Panc1 (cell line): ENCODE data around the gene HACD4. TPM values are rescaled to one million over a fixed set of nuclear protein-coding genes. Genes with fewer than 3 reads are reported as not detected.

Experiments
- ATAC-seq: fragments of 200-7000 bp; cut with Tn5 transposase; 2 replicates; pipeline ENCODE4 v1.9.1; 2020; ENCODE audit warnings: mild to moderate bottlenecking, moderate library complexity
- BruUV-seq: library from RNA; stranded (reverse); fragments of 400-500 nt; replicated peaks from 2 replicates; lab custom pipeline; 2021; lab: Mats Ljungman, UMichigan
- CTCF ChIA-PET: fragments of 300-600 bp; sonication (Branson Sonifier 250); formaldehyde crosslinking; loops from one replicate; lab custom pipeline; 2022; ENCODE audit warnings: antibody characterized with exemption; lab: Charles Lee
- POLR2A ChIA-PET: fragments of 300-600 bp; sonication (Branson Sonifier 250); formaldehyde crosslinking; loops from one replicate; lab custom pipeline; 2022; ENCODE audit warnings: antibody characterized with exemption; lab: Charles Lee
- DNase-seq: peaks from one replicate; pipeline ENCODE4 v3.0.0-alpha.2; 2010; ENCODE audit warnings: low read depth, low spot score
- H3K27ac ChIP-seq: 2 replicates; pipeline ENCODE4 v1.5.1; 2011; ENCODE audit warnings: mild to moderate bottlenecking, low read length, inconsistent platforms
- H3K27me3 ChIP-seq: fragments of 200-500 bp; sonication (Bioruptor generic); 2 replicates; pipeline ENCODE4 v1.6.0; 2014; ENCODE audit warnings: low read length, inconsistent platforms; ENCODE audit not compliant: control insufficient read depth, insufficient read depth
- H3K36me3 ChIP-seq: fragments of 200-500 bp; sonication (Bioruptor generic); 2 replicates; pipeline ENCODE4 v1.5.1; 2014; ENCODE audit warnings: inconsistent platforms, mild to moderate bottlenecking, low read length, moderate library complexity; ENCODE audit not compliant: control insufficient read depth, insufficient read depth
- H3K4me1 ChIP-seq: 2 replicates; pipeline ENCODE4 v1.5.1; 2011; ENCODE audit warnings: inconsistent platforms, mild to moderate bottlenecking, low read length, moderate library complexity; ENCODE audit not compliant: control insufficient read depth, insufficient read depth
- H3K4me3 ChIP-seq, 2 experiments: 2 replicates each; pipeline ENCODE4 v1.5.1; 2011 to 2012; ENCODE audit warnings: low read depth in 2 of 2, low read length in 2 of 2, mild to moderate bottlenecking in 2 of 2, inconsistent platforms in 1 of 2, moderate library complexity in 1 of 2
- H3K9me3 ChIP-seq: fragments of 200-500 bp; sonication (Bioruptor generic); 2 replicates; pipeline ENCODE4 v1.5.1; 2014; ENCODE audit warnings: low read depth, mild to moderate bottlenecking, inconsistent platforms, low read length, moderate library complexity; ENCODE audit not compliant: control insufficient read depth, insufficient read depth
- CTCF ChIP-seq: fragments of 450-650 bp; IDR thresholded peaks from 2 replicates; pipeline ENCODE4 v1.5.1; 2017; ENCODE audit warnings: mild to moderate bottlenecking
- POLR2AphosphoS5 ChIP-seq: IDR thresholded peaks from 2 replicates; pipeline ENCODE4 v1.6.1; 2012; ENCODE audit warnings: mild to moderate bottlenecking, low read depth, low read length, moderate library complexity
- REST ChIP-seq, 2 experiments: IDR thresholded peaks; 2 replicates each; pipeline ENCODE4 v1.6.1; 2011 to 2012; ENCODE audit warnings: low read depth in 2 of 2, control low read depth in 1 of 2, low read length in 1 of 2, mild to moderate bottlenecking in 1 of 2, moderate library complexity in 1 of 2; ENCODE audit not compliant: insufficient read depth in 1 of 2
- SIN3A ChIP-seq: IDR thresholded peaks from 2 replicates; pipeline ENCODE4 v1.6.1; 2012; ENCODE audit warnings: low read depth, mild to moderate bottlenecking, low read length, moderate library complexity, borderline replicate concordance; ENCODE audit not compliant: insufficient read depth
- TCF7L2 ChIP-seq: IDR thresholded peaks from 2 replicates; pipeline ENCODE4 v1.6.1; 2011; ENCODE audit warnings: mild to moderate bottlenecking, low read depth, low read length, inconsistent platforms
- in situ Hi-C: cut with HindIII; loops from 2 replicates; pipeline ENCODE4 v1.10.0; 2016; ENCODE audit warnings: low sequenced_read_pairs, low pct_unique_long_range_greater_than_20kb
- intact Hi-C: fragments of 100-400 bp; cut with micrococcal nuclease; formaldehyde crosslinking; loops from one replicate; pipeline ENCODE4 v1.10.0; 2022; ENCODE audit not compliant: unreplicated experiment
- total RNA-seq: library from RNA; stranded (reverse); gene quantifications from one replicate; pipeline ENCODE4 v1.2.1, GENCODE V29; 2021; ENCODE audit not compliant: unreplicated experiment

The HACD4 gene
- total RNA-seq, 1 experiment from 2014 or later = 0.13 TPM

DNA sequence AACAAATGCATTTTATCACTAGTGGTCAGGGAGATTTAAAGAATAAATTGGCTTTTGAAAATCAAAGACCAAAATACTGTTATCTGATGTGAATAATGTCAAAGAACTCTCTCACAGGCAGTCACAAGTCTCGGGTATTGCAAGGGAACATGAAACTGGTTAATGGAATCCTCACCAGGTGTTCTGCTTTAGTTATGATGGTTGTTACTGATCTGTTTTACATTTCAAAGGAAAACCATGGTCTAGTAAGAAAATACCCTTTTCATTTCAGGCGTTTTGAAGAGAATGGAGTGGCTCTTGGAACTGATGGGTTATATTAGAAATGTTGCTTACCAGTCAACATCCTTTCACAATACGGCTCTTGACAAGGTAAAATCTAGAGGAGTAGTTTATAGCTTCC lies 43.4 kb downstream of the HACD4 start:
- no peak for DNase-seq
- TF ChIP-seq POLR2AphosphoS5 = no peak
- no peak for TF ChIP-seq CTCF
- TF ChIP-seq TCF7L2 = no peak
- TF ChIP-seq REST (IDR thresholded peaks at IDR 0.05; ENCODE audit: insufficient read depth in 1 of 2, low read depth in 2 of 2, low read length in 1 of 2) = no peak
- no peak for TF ChIP-seq SIN3A
- Histone ChIP-seq H3K27me3 (no peaks in the 10 kb centered on the region), H3K27ac (no peak overlapping the region), H3K36me3 (no peaks in the 10 kb centered on the region), H3K4me3 (no peak overlapping the region), H3K4me1 (no peaks in the 10 kb centered on the region), H3K9me3 (no peaks in the 10 kb centered on the region)
- ChIA-PET CTCF (no interaction called here), POLR2A (no interaction called here)
- ATAC-seq = no peak
- in situ Hi-C loops (no loop called here), intact Hi-C loops (no loop called here)
- BruUV-seq = no TSS peak

GRCh38 chr9:20987521-20987920 lies 43.9 kb downstream of the HACD4 start:
- no peak overlapping the region for H3K4me3 ChIP-seq
- no peaks in the 10 kb centered on the region for H3K36me3 ChIP-seq
- ChIA-PET CTCF (no interaction called here), POLR2A (no interaction called here)
- ATAC-seq (no peak), DNase-seq (no peak)
- intact Hi-C loops (no loop called here), in situ Hi-C loops (no loop called here)
- TF ChIP-seq TCF7L2 (no peak), SIN3A (no peak), POLR2AphosphoS5 (no peak), REST (IDR thresholded peaks at IDR 0.05; ENCODE audit: insufficient read depth in 1 of 2, low read depth in 2 of 2, low read length in 1 of 2) (no peak), CTCF (no peak)
- H3K9me3 ChIP-seq = no peaks in the 10 kb centered on the region
- H3K27ac ChIP-seq = no peak overlapping the region
- no TSS peak for BruUV-seq
- H3K4me1 ChIP-seq = no peaks in the 10 kb centered on the region
- no peaks in the 10 kb centered on the region for H3K27me3 ChIP-seq
